HG03469 (cell line): Measurements from ENCODE around the gene SRD5A3.
A peak's percentile ranks its signal among the peaks of the same experiment; 100 is the strongest.

Experiments used
- ATAC-seq: cut with Tn5 transposase; IDR thresholded peaks from one replicate; pipeline ENCODE4 v1.9.1; 2021; ENCODE audit warnings: mild to moderate bottlenecking, moderate library complexity, moderate number of reproducible peaks; ENCODE audit not compliant: unreplicated experiment

The SRD5A3 gene

DNA sequence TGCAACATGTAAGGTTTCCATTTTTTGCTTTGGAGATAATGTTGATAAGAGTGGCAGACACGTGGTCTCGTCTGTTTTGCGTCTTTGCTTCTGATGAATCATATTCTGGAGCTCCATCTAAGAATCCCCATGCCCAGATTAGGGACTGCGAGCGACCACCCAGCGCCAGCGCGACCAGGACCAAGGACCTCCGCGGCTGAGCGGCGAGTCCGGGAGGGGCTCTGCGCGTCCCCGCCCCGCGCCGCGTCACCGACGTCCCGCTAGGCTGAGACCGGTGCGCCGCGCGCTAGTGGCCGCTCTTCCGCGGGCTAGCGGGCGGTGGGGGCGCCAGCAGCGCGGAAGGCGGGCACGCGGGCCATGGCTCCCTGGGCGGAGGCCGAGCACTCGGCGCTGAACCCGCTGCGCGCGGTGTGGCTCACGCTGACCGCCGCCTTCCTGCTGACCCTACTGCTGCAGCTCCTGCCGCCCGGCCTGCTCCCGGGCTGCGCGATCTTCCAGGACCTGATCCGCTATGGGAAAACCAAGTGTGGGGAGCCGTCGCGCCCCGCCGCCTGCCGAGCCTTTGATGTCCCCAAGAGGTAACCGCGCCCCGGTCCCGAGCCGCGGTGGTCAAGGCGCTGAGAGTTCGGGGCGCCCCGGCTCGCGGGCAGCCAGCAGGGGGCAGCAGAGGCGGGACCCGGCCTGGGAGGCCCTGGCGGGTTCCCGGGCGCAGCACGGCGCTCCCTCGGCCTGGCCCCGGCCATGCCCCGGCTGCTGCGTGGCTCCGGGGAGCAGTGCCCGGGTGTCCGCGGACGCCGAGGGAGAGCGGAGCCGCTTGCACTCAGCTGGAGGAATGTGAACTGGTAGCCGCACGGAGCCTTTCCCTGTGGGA is at the start of gene SRD5A3:
Gene SRD5A3, plus strand, starts transcription at position 263 of the 871 bp plus-strand sequence. Its CDS starts 95 bp downstream, at position 358.
- peak; percentile 87 for ATAC-seq

GRCh38 chr4:55297346-55297745 is 48.7 kb upstream of the SRD5A3 start:
- no peak for ATAC-seq

GRCh38 chr4:55303760-55304165 is 42.3 kb upstream of the SRD5A3 start:
- ATAC-seq = no peak

DNA sequence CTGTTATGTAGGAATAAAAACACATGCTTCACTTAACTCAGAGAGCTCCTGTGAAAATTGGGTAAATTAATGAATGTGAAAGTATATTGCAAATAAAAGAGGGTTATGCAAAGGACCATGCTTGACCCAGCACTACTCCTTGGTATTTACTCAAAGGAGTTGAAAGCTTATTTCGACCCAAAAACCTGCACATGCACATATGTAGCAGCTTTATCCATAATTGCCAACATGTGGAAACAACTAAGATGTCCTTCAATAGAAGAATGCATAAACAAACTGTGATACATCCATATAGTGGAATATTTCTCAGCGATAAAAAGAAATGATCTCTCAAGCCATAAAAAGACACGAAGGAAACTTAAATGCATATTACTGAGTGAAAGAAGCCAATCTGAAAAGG is 41.7 kb upstream of the SRD5A3 start:
- ATAC-seq = no peak

DNA sequence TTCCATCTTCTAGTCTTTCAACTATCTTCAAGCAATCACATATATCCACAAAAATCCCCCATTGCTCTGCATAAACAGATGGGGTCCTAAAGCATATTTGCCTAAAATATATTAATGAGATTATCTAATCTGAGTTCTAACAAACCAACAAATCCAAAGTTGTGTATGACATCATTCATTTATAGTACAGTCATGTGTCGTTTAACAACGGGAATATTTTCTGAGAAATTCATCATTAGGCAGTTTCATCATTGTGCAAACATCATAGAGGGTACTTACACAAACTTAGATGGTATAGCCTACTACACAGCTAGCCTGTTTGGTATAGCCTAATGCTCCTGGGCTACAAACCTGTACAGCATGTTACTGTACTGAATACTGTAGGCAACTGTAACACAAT is 38.0 kb upstream of the SRD5A3 start:
- ATAC-seq = no peak

- ATAC-seq = no peak
Observed at GRCh38 chr4:55311792-55312488, 34.1 kb upstream of the SRD5A3 start.

GRCh38 chr4:55312489-55313101 is 33.4 kb upstream of the SRD5A3 start:
- peak; percentile 91 for ATAC-seq

- no peak for ATAC-seq
Observed at GRCh38 chr4:55314141-55314820, 31.8 kb upstream of the SRD5A3 start.

DNA sequence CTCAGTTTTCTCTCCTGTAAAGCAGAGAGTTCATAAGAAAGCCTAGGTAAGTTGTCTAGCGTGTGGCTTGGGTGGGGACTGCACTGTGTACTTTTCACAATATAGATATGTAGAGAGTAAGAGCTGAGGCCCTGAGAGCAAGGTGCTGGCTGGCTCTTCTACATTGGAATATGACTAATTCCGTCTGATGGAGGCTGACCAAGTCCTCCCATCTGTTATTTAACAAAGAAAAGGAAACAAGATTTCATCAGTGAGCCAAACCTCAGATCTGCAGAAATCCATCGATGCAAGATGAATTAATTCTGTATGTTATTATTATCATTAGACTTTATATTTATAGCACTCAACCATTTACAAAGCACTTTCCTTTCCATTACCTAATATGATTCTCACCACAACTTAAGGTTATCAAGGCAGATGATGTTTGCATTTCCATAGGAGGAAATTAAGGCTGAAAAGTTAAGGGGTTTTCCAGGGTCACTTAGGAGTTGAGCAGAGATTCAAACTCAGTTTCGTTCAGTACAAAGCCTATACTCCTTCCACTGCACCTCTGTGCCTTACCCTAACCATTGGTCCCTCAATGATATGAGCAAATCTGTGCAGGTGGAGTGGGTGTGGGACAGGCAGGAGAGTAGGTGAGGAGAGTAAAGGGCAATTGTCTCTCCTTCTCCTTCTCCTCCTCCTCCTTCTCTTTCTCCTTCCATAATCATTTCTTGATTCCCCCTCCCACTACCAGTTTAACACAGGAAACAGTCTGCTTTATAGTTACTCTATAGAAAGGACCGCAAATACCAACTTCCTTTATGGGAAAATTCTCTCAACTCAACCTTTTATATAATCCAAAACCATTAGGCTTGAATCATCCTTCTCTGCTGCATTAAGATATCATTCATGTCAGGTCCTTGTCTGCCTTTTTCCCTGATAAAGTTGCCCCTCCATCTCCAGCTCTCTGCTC is 27.6 kb upstream of the SRD5A3 start:
- ATAC-seq = no peak

- ATAC-seq = no peak
Observed at GRCh38 chr4:55321707-55322264, 24.3 kb upstream of the SRD5A3 start.

GRCh38 chr4:55323375-55323774 is 22.7 kb upstream of the SRD5A3 start:
- no peak for ATAC-seq

- ATAC-seq = no peak
Observed at GRCh38 chr4:55326629-55327028, 19.4 kb upstream of the SRD5A3 start.

GRCh38 chr4:55329012-55329411 is 17.0 kb upstream of the SRD5A3 start:
- no peak for ATAC-seq

GRCh38 chr4:55330241-55330640 is 15.8 kb upstream of the SRD5A3 start:
- no peak for ATAC-seq

DNA sequence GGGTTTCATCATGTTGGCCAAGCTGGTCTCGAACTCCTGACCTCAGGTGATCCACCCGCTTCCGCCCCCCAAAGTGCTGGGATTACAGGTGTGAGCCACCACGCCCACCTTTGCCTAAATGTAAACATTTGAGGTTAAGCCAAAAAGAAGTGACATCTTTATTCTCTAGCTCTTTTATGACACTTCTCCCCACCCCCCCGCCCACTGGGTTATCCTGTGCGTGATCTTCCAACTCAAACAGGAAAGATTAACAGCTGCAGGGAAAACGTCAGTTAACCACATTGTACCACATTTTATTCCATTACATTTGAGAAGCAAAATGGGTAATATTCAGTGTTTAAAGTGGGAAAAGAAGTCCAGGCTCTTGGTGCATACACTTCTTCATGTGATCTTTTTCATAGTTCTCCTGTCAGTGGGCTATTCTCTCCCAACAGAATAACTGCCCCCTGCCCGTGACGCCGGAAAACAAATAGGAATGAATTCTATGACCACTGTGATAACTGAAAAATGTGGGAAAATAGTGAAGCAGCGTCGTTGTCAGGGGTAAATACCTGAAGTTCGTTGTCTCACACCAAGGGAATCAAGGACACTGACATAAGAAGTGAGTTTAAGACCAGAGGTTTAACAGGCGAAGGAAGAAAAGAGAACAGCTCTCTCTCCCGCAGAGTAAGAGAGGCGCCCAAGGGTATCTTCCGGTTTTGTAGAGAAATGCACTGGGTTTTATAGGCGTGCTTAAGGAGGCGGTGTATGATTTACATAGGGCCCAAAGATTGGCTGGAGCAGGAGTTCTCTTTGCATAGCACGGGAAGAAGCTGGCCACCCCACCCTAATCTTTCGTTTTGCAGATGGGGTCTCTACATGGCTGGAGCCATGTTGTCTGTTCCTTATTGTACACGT is 9.7 kb upstream of the SRD5A3 start:
- ATAC-seq = no peak

GRCh38 chr4:55337944-55338343 is 8.1 kb upstream of the SRD5A3 start:
- no peak for ATAC-seq

GRCh38 chr4:55338486-55338885 is 7.6 kb upstream of the SRD5A3 start:
- ATAC-seq = no peak

DNA sequence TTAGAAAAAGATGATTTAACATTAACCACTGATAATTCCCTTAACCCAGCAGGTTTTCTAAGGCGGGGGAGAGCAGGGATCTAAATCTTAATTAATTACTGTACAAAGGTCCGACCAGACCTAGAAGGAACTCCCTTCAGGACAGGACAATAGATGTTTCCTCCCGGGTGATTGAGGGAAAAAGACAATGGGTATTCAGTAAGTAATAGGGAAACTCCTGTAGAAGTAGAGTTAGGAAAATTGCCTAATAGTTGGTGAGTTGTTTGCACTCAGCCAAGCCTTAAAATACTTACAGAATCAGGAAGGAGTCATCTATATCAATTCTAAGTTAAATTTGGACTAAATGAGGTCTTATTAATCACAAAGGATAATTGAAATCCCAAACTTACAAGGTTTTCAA is 5.8 kb upstream of the SRD5A3 start:
- no peak for ATAC-seq

GRCh38 chr4:55343887-55344286 is 2.2 kb upstream of the SRD5A3 start:
- no peak for ATAC-seq
